ENCODE measurements around the gene CAMTA1.
A peak's percentile ranks its signal among the peaks of the same experiment; 100 is the strongest.
"Not testable (repeated sequence)": the region's sequence is repeated elsewhere in the genome, so short reads cannot be mapped to it uniquely, and the experiment has no call there.

The CAMTA1 gene

GRCh38 chr1:6785318-6785727 lies at the start of gene CAMTA1:
Gene CAMTA1 (plus strand): TSS chr1:6785454. CDS start chr1:6785531, 77 bp downstream.
- peak within 1 kb of the TSS; percentile 95 for H3K27ac ChIP-seq
- DNase-seq (ENCODE audit: low read depth, low spot score) = no peak

GRCh38 chr1:6738987-6739676 lies 46.1 kb upstream of the CAMTA1 start:
- no peak overlapping the region for H3K27ac ChIP-seq
- no peak for DNase-seq (ENCODE audit: low read depth, low spot score)

GRCh38 chr1:6742676-6743188 lies 42.5 kb upstream of the CAMTA1 start:
- H3K27ac ChIP-seq = peak overlapping the region; percentile 76
- not testable (repeated sequence) for DNase-seq (ENCODE audit: low read depth, low spot score)

GRCh38 chr1:6743189-6744101 lies 41.8 kb upstream of the CAMTA1 start:
- peak overlapping the region; percentile 76 for H3K27ac ChIP-seq
- DNase-seq (ENCODE audit: low read depth, low spot score) = peak; percentile 66

GRCh38 chr1:6745073-6745472 lies 40.2 kb upstream of the CAMTA1 start:
- H3K27ac ChIP-seq = no peak overlapping the region
- DNase-seq (ENCODE audit: low read depth, low spot score) = no peak

- no peak for DNase-seq (ENCODE audit: low read depth, low spot score)
- H3K27ac ChIP-seq = no peak overlapping the region
Measured at GRCh38 chr1:6747674-6748073, 37.6 kb upstream of the CAMTA1 start.

- H3K27ac ChIP-seq = no peak overlapping the region
- DNase-seq (ENCODE audit: low read depth, low spot score) = no peak
Measured at GRCh38 chr1:6750490-6750889, 34.8 kb upstream of the CAMTA1 start.

- no peak for DNase-seq (ENCODE audit: low read depth, low spot score)
Measured at GRCh38 chr1:6753320-6754140, 31.7 kb upstream of the CAMTA1 start.

GRCh38 chr1:6756457-6756856 lies 28.8 kb upstream of the CAMTA1 start:
- H3K27ac ChIP-seq = no peak overlapping the region
- no peak for DNase-seq (ENCODE audit: low read depth, low spot score)

More at GRCh38 chr1:6753320-6754140, 31.7 kb upstream of the CAMTA1 start:
- H3K27ac ChIP-seq = no peak overlapping the region

- no peak for DNase-seq (ENCODE audit: low read depth, low spot score)
- H3K27ac ChIP-seq = no peak overlapping the region
Measured at GRCh38 chr1:6757719-6758435, 27.4 kb upstream of the CAMTA1 start.

- DNase-seq (ENCODE audit: low read depth, low spot score) = no peak
- H3K27ac ChIP-seq = no peak overlapping the region
Measured at GRCh38 chr1:6761196-6761737, 24.0 kb upstream of the CAMTA1 start.

GRCh38 chr1:6762060-6762459 lies 23.2 kb upstream of the CAMTA1 start:
- H3K27ac ChIP-seq = no peak overlapping the region

GRCh38 chr1:6770751-6771440 lies 14.4 kb upstream of the CAMTA1 start:
- no peak overlapping the region for H3K27ac ChIP-seq
- no peak for DNase-seq (ENCODE audit: low read depth, low spot score)

More at GRCh38 chr1:6762060-6762459, 23.2 kb upstream of the CAMTA1 start:
- DNase-seq (ENCODE audit: low read depth, low spot score) = peak; percentile 50

- DNase-seq (ENCODE audit: low read depth, low spot score) = no peak
- no peak overlapping the region for H3K27ac ChIP-seq
Measured at GRCh38 chr1:6771441-6771769, 13.8 kb upstream of the CAMTA1 start.

- DNase-seq (ENCODE audit: low read depth, low spot score) = no peak
- no peak overlapping the region for H3K27ac ChIP-seq
Measured at GRCh38 chr1:6774381-6774780, 10.9 kb upstream of the CAMTA1 start.

- no peak overlapping the region for H3K27ac ChIP-seq
- DNase-seq (ENCODE audit: low read depth, low spot score) = no peak
Measured at GRCh38 chr1:6775261-6776043, 9.8 kb upstream of the CAMTA1 start.

GRCh38 chr1:6776389-6776788 lies 8.9 kb upstream of the CAMTA1 start:
- DNase-seq (ENCODE audit: low read depth, low spot score) = no peak
- no peak overlapping the region for H3K27ac ChIP-seq

GRCh38 chr1:6776895-6777294 lies 8.4 kb upstream of the CAMTA1 start:
- DNase-seq (ENCODE audit: low read depth, low spot score) = no peak

More at GRCh38 chr1:6776895-6777294, 8.4 kb upstream of the CAMTA1 start:
- H3K27ac ChIP-seq = no peak overlapping the region
